Nephron (organoid): ENCODE data around the gene TMEM209.

ENCODE experiments used
- H3K27ac Mint-ChIP-seq, 3 experiments: 2 replicates each; pipeline ENCODE4 v1.8.0; 2020; ENCODE audit warnings: mixed read lengths in 3 of 3, mild to moderate bottlenecking in 2 of 3, moderate library complexity in 1 of 3
- H3K27me3 Mint-ChIP-seq: 2 replicates; pipeline ENCODE4 v1.8.0; 2021; ENCODE audit warnings: low read depth, mild to moderate bottlenecking, moderate library complexity, mixed read lengths
- H3K36me3 Mint-ChIP-seq: 2 replicates; pipeline ENCODE4 v1.8.0; 2020; ENCODE audit warnings: low read depth, mixed read lengths
- H3K4me1 Mint-ChIP-seq: 2 replicates; pipeline ENCODE4 v1.8.0; 2020; ENCODE audit warnings: mixed read lengths
- H3K4me3 Mint-ChIP-seq, 3 experiments: 2 replicates each; pipeline ENCODE4 v1.8.0; 2020; ENCODE audit warnings: mild to moderate bottlenecking in 3 of 3, mixed read lengths in 3 of 3, moderate library complexity in 2 of 3
- H3K9me3 Mint-ChIP-seq: 2 replicates; pipeline ENCODE4 v1.8.0; 2020; ENCODE audit warnings: mixed read lengths
- CTCF ChIP-seq, 3 experiments: fragments of 200-600 bp; sonication (generic); IDR thresholded peaks; one replicate each; pipeline ENCODE4 v1.5.0; 2021; ENCODE audit warnings: antibody characterized with exemption in 3 of 3; ENCODE audit not compliant: unreplicated experiment in 3 of 3

Gene TMEM209

GRCh38 chr7:130154501-130155317 is 50.5 kb downstream of the TMEM209 start:
- Mint-ChIP-seq H3K9me3 (peaks cover 3% of the 10 kb centered on the region), H3K27me3 (no peaks in the 10 kb centered on the region), H3K4me3 (no peak overlapping the region), H3K4me1 (peaks cover 9% of the 10 kb centered on the region), H3K36me3 (peaks cover 27% of the 10 kb centered on the region), H3K27ac (no peak overlapping the region)
- peak in 1 of 3 experiments; percentile 30 for TF ChIP-seq CTCF (IDR thresholded peaks at IDR 0.05; ENCODE audit: unreplicated experiment in 3 of 3)

DNA sequence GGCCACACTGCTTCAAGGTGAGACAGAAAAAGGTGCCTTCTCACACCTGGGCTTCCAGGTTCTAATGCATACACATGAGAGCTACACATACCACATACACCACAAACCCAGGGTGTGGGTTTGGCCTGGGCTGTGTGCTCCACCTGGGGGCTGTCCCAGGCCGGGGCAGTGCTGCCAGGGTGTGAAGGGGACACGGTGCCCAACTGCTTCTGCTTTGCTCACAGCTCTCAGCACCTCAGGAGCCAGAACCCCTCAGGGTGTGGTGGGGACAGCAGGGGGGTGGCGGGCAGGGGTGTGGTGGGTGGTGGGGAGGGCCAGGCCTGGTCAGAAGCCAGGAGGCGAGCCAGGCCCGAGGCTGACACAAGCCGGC is 51.1 kb downstream of the TMEM209 start:
- Mint-ChIP-seq H3K36me3 (peaks cover 22% of the 10 kb centered on the region), H3K4me1 (peaks cover 9% of the 10 kb centered on the region), H3K4me3 (no peak overlapping the region), H3K27ac (peak overlapping the region in 2 of 3 experiments; percentile 35 to 79), H3K27me3 (no peaks in the 10 kb centered on the region), H3K9me3 (peaks cover 3% of the 10 kb centered on the region)
- no peak for TF ChIP-seq CTCF (IDR thresholded peaks at IDR 0.05; ENCODE audit: unreplicated experiment in 3 of 3)

GRCh38 chr7:130153211-130153908 is 51.8 kb downstream of the TMEM209 start:
- H3K36me3 Mint-ChIP-seq: peaks cover 15% of the 10 kb centered on the region
- peaks cover 8% of the 10 kb centered on the region for H3K4me1 Mint-ChIP-seq
- no peak overlapping the region for H3K4me3 Mint-ChIP-seq
- peaks cover 3% of the 10 kb centered on the region for H3K9me3 Mint-ChIP-seq
- no peaks in the 10 kb centered on the region for H3K27me3 Mint-ChIP-seq
- H3K27ac Mint-ChIP-seq: peak overlapping the region in 2 of 3 experiments; percentile 35 to 79
- no peak for TF ChIP-seq CTCF (IDR thresholded peaks at IDR 0.05; ENCODE audit: unreplicated experiment in 3 of 3)

- H3K27ac Mint-ChIP-seq: no peak overlapping the region
- no peak for TF ChIP-seq CTCF (IDR thresholded peaks at IDR 0.05; ENCODE audit: unreplicated experiment in 3 of 3)
- H3K27me3 Mint-ChIP-seq: no peaks in the 10 kb centered on the region
- peaks cover 3% of the 10 kb centered on the region for H3K9me3 Mint-ChIP-seq
- H3K36me3 Mint-ChIP-seq: peaks cover 8% of the 10 kb centered on the region
- no peak overlapping the region for H3K4me3 Mint-ChIP-seq
- peaks cover 8% of the 10 kb centered on the region for H3K4me1 Mint-ChIP-seq
These were observed 52.6 kb downstream of the TMEM209 start for GRCh38 chr7:130152493-130153210.

DNA sequence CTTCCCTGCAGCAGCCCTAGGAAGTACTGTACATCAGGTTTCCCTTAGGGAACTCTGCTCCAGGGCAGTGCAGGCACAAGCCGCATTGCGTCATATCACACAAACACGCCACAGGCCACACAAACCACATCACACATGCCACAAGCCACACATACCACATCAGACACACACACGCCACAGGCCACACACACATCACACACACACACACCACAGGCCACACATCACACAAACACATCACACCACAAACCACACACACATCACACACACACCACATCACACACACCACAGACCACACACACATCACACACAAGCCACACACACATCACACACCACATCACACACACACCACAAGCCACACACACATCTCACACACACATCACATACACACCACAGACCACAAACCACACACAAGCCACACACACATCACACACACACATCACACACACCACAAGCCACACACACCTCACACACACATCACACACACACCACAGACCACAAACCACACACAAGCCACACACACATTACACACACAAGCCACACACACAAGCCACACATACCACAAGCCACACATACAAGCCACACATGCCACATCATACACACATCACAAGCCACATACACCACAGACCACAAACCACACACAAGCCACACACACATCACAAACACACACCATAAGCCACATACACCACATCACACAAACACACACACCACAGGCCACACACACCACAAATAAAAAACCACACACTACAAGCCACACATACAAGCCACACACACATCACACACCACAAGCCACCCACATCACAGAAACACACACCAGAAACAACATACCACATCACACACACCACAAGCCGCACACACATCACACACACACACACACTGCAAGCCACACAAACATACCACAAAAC is 53.4 kb downstream of the TMEM209 start:
- Mint-ChIP-seq H3K27me3 (no peaks in the 10 kb centered on the region), H3K27ac (no peak overlapping the region), H3K4me3 (no peak overlapping the region), H3K4me1 (peaks cover 7% of the 10 kb centered on the region), H3K36me3 (peaks cover 4% of the 10 kb centered on the region), H3K9me3 (peaks cover 3% of the 10 kb centered on the region)
- TF ChIP-seq CTCF (IDR thresholded peaks at IDR 0.05; ENCODE audit: unreplicated experiment in 3 of 3): no peak
